SK-MEL-5 (cell line): ENCODE measurements around the gene PLCH1. TPM values are rescaled to one million over a fixed set of nuclear protein-coding genes. Genes with fewer than 3 reads are reported as not detected.

Source experiments
- DNase-seq: peaks from one replicate; pipeline ENCODE4 v3.0.0-alpha.2; 2016; ENCODE audit warnings: low read depth, low spot score
- in situ Hi-C: cut with HindIII; loops from 2 replicates; pipeline ENCODE4 v1.10.0; 2016; ENCODE audit warnings: low sequenced_read_pairs, high pct_unique_total_duplicates, low pct_unique_long_range_greater_than_20kb
- total RNA-seq: library from RNA; depleted of rRNA; stranded (reverse); fragments of >200 nt; shearing (Covaris generic); gene quantifications from 2 replicates; pipeline ENCODE4 v1.2.3, GENCODE V29; 2014

Gene PLCH1
- total RNA-seq, 1 experiment from 2014 or later: 0.26 TPM

- DNase-seq: no peak
Observed at GRCh38 chr3:155550391-155550790, 194.5 kb downstream of the PLCH1 start.

GRCh38 chr3:155549087-155549486 lies 195.8 kb downstream of the PLCH1 start:
- DNase-seq: no peak
- in situ Hi-C loops: no loop called here

More at GRCh38 chr3:155550391-155550790, 194.5 kb downstream of the PLCH1 start:
- in situ Hi-C loops: no loop called here

GRCh38 chr3:155548195-155548594 lies 196.7 kb downstream of the PLCH1 start:
- peak; percentile 18 for DNase-seq
- in situ Hi-C loops: no loop called here

- in situ Hi-C loops: no loop called here
Observed at GRCh38 chr3:155535098-155535497, 209.8 kb downstream of the PLCH1 start.

GRCh38 chr3:155528579-155528978 lies 216.3 kb downstream of the PLCH1 start:
- in situ Hi-C loops: no loop called here
- DNase-seq: no peak

More at GRCh38 chr3:155535098-155535497, 209.8 kb downstream of the PLCH1 start:
- no peak for DNase-seq

- in situ Hi-C loops: no loop called here
- DNase-seq: no peak
Observed at GRCh38 chr3:155525324-155525833, 219.5 kb downstream of the PLCH1 start.

- in situ Hi-C loops: no loop called here
- no peak for DNase-seq
Observed at GRCh38 chr3:155520463-155520862, 224.4 kb downstream of the PLCH1 start.

GRCh38 chr3:155519078-155519477 lies 225.8 kb downstream of the PLCH1 start:
- in situ Hi-C loops: no loop called here

GRCh38 chr3:155517903-155518302 lies 227.0 kb downstream of the PLCH1 start:
- DNase-seq: peak; percentile 21
- in situ Hi-C loops: no loop called here

More at GRCh38 chr3:155519078-155519477, 225.8 kb downstream of the PLCH1 start:
- no peak for DNase-seq

GRCh38 chr3:155516439-155516838 lies 228.4 kb downstream of the PLCH1 start:
- in situ Hi-C loops: no loop called here
- DNase-seq: no peak

- DNase-seq: no peak
- in situ Hi-C loops: no loop called here
Observed at GRCh38 chr3:155512867-155513261, 232.0 kb downstream of the PLCH1 start.

- no peak for DNase-seq
- in situ Hi-C loops: no loop called here
Observed at GRCh38 chr3:155512175-155512866, 232.6 kb downstream of the PLCH1 start.

GRCh38 chr3:155504682-155505081 lies 240.2 kb downstream of the PLCH1 start:
- in situ Hi-C loops: no loop called here
- no peak for DNase-seq

- DNase-seq: no peak
- in situ Hi-C loops: no loop called here
Observed at GRCh38 chr3:155502630-155503029, 242.2 kb downstream of the PLCH1 start.

- in situ Hi-C loops: no loop called here
- DNase-seq: no peak
Observed at GRCh38 chr3:155500194-155500818, 244.6 kb downstream of the PLCH1 start.

- in situ Hi-C loops: no loop called here
- DNase-seq: no peak
Observed at GRCh38 chr3:155497930-155498647, 246.8 kb downstream of the PLCH1 start.

GRCh38 chr3:155496206-155496605 lies 248.7 kb downstream of the PLCH1 start:
- no peak for DNase-seq
- in situ Hi-C loops: no loop called here

GRCh38 chr3:155495387-155495786 lies 249.5 kb downstream of the PLCH1 start:
- in situ Hi-C loops: no loop called here
- no peak for DNase-seq
